ENCODE data around the gene ITPA. TPM values are rescaled to one million over a fixed set of nuclear protein-coding genes. Genes with fewer than 3 reads are reported as not detected.
A peak's percentile ranks its signal among the peaks of the same experiment; 100 is the strongest.

Gene ITPA
- total and polyA plus RNA-seq, 2 of the 13 experiments (the other 11 are each of a cell fraction or from before 2014, with no cell fraction given), result 60.1 to 103 TPM

- no peak for TF ChIP-seq ZNF503 (CRISPR knock-in tag; IDR thresholded peaks at IDR 0.05)
- no peak for TF ChIP-seq FOXA1 (IDR thresholded peaks at IDR 0.05)
- TF ChIP-seq FOXA1 (CRISPR knock-in tag; IDR thresholded peaks at IDR 0.05), result peak; percentile 54
- no peak for TF ChIP-seq DNMT1 (CRISPR knock-in tag; IDR thresholded peaks at IDR 0.05)
- TF ChIP-seq SOX6 (IDR thresholded peaks at IDR 0.05), result no peak
- TF ChIP-seq SOX6 (CRISPR knock-in tag; IDR thresholded peaks at IDR 0.05), result peak; percentile 82
- no peak for TF ChIP-seq SNRNP70 (IDR thresholded peaks at IDR 0.05; ENCODE audit: low read depth, low read length)
- TF ChIP-seq SRY (CRISPR knock-in tag; IDR thresholded peaks at IDR 0.05), result no peak
- TF ChIP-seq JARID2 (CRISPR knock-in tag; IDR thresholded peaks at IDR 0.05; ENCODE audit: insufficient replicate concordance), result no peak
- peak; percentile 97 for TF ChIP-seq SALL1 (CRISPR knock-in tag; IDR thresholded peaks at IDR 0.05)
- TF ChIP-seq GTF2F1 (IDR thresholded peaks at IDR 0.05; ENCODE audit: low read length), result no peak
- TF ChIP-seq AHDC1 (CRISPR knock-in tag; IDR thresholded peaks at IDR 0.05; ENCODE audit: borderline replicate concordance), result peak; percentile 84; the same call in 1 of the 2 replicates
- TF ChIP-seq KMT2A (CRISPR knock-in tag; IDR thresholded peaks at IDR 0.05), result peak; percentile 85
- no peak for TF ChIP-seq ZNF207 (IDR thresholded peaks at IDR 0.05; ENCODE audit: borderline replicate concordance)
- TF ChIP-seq E2F2 (CRISPR knock-in tag; IDR thresholded peaks at IDR 0.05; ENCODE audit: borderline replicate concordance), result 0 out of 2 replicates have a peak, but pooled peaks have one; percentile 41
- TF ChIP-seq ZNF414 (CRISPR knock-in tag; IDR thresholded peaks at IDR 0.05), result peak; percentile 95
- 0 out of 2 replicates have a peak, but pooled peaks have one; percentile 72 for TF ChIP-seq ARHGAP35 (CRISPR knock-in tag; IDR thresholded peaks at IDR 0.05; ENCODE audit: borderline replicate concordance)
- TF ChIP-seq RELA (CRISPR knock-in tag; IDR thresholded peaks at IDR 0.05), result no peak; the same call in 1 of the 2 replicates
- TF ChIP-seq KDM5B (CRISPR knock-in tag; IDR thresholded peaks at IDR 0.05; ENCODE audit: borderline replicate concordance), result peak; percentile 23; the same call in 1 of the 2 replicates
- peak; percentile 96; the same call in 1 of the 2 replicates for TF ChIP-seq MEIS1 (CRISPR knock-in tag; IDR thresholded peaks at IDR 0.05; ENCODE audit: borderline replicate concordance)
- no peak for TF ChIP-seq EEA1 (CRISPR knock-in tag; IDR thresholded peaks at IDR 0.05; ENCODE audit: borderline replicate concordance)
Observed at GRCh38 chr20:3231889-3232588, 22.7 kb downstream of the ITPA start (continued).

Data from HepG2 (cell line).